SJSA1 (cell line): Measurements from ENCODE around the gene RILPL2. TPM values are rescaled to one million over a fixed set of nuclear protein-coding genes. Genes with fewer than 3 reads are reported as not detected.
"Not testable (repeated sequence)": the region's sequence is repeated elsewhere in the genome, so short reads cannot be mapped to it uniquely, and the experiment has no call there.

Experiments used
- DNase-seq, 2 experiments: peaks; one replicate each; pipeline ENCODE4 v3.0.0-alpha.2; 2015 to 2020; ENCODE audit warnings: low spot score in 2 of 2, low read depth in 1 of 2
- H3K27ac ChIP-seq: fragments of 250-450 bp; sonication (Bioruptor Pico); 2 replicates; pipeline ENCODE4 v1.5.1; 2020; ENCODE audit warnings: mild to moderate bottlenecking, moderate library complexity
- H3K27me3 ChIP-seq: fragments of 250-450 bp; sonication (Bioruptor Pico); replicated peaks from 2 replicates; pipeline ENCODE4 v1.5.1; 2020; ENCODE audit warnings: mild to moderate bottlenecking, moderate library complexity
- H3K36me3 ChIP-seq: fragments of 250-450 bp; sonication (Bioruptor Pico); 2 replicates; pipeline ENCODE4 v1.5.1; 2020; ENCODE audit warnings: mild to moderate bottlenecking
- H3K4me1 ChIP-seq: fragments of 250-450 bp; sonication (Bioruptor Pico); replicated peaks from 2 replicates; pipeline ENCODE4 v1.6.1; 2021; ENCODE audit warnings: mild to moderate bottlenecking
- H3K4me3 ChIP-seq: fragments of 250-450 bp; sonication (Bioruptor Pico); 2 replicates; pipeline ENCODE4 v1.5.1; 2020; ENCODE audit warnings: mild to moderate bottlenecking
- H3K9me3 ChIP-seq: fragments of 250-450 bp; sonication (Bioruptor Pico); replicated peaks from 2 replicates; pipeline ENCODE4 v1.5.1; 2020; ENCODE audit warnings: mild to moderate bottlenecking
- total RNA-seq: library from RNA; depleted of rRNA; stranded (reverse); fragments of >200 nt; shearing (Covaris generic); gene quantifications from 2 replicates; pipeline ENCODE4 v1.2.3, GENCODE V29; 2014; rRNA removed

RILPL2 gene
- total RNA-seq, 1 experiment from 2014 or later: 1.3 TPM

DNA sequence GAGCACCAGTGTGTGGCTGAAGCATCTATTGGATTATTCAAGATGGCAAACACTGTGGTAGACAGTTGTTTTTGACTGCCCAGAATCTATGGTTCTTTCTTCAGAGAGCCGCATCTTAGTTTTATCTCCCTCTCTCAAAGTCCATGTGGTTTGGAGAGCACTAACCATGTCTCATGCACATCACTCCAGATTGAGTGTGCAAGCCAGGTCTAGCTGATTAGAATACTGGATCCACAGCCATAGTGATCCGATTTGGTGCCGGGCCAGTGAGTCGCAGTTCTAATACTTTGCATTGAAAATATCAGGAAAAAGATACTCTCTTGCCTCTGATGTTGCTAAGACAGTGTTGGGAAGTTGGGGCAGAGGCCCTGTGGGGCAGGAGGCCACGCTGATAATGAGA, 67.3 kb downstream of the RILPL2 start:
- Histone ChIP-seq H3K36me3 (peaks cover 4% of the 10 kb centered on the region), H3K4me1 (peaks cover 5% of the 10 kb centered on the region), H3K9me3 (0 out of 2 replicates have a peak, but pooled peaks cover 3% of the 10 kb centered on the region), H3K4me3 (no peak overlapping the region), H3K27ac (no peak overlapping the region), H3K27me3 (no peaks in the 10 kb centered on the region)
- no peak for DNase-seq

DNA sequence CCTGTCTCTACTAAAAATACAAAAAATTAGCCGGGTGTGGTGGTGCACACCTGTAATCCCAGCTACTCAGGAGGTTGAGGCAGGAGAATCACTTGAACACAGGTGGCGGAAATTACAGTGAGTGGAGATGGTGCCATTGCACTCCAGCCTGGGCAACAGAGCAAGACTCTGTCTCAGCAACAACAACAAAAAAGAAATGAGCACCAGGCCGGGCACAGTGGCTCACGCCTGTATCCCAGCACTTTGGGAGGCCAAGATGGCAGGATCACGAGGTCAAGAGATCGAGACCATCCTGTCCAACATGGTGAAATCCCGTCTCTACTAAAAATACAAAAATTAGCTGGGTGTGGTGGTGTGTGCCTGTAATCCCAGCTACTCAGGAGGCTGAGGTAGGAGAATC, 68.1 kb downstream of the RILPL2 start:
- not testable (repeated sequence) for H3K27ac ChIP-seq, DNase-seq, H3K4me1 ChIP-seq, H3K9me3 ChIP-seq, H3K27me3 ChIP-seq, H3K4me3 ChIP-seq, H3K36me3 ChIP-seq

DNA sequence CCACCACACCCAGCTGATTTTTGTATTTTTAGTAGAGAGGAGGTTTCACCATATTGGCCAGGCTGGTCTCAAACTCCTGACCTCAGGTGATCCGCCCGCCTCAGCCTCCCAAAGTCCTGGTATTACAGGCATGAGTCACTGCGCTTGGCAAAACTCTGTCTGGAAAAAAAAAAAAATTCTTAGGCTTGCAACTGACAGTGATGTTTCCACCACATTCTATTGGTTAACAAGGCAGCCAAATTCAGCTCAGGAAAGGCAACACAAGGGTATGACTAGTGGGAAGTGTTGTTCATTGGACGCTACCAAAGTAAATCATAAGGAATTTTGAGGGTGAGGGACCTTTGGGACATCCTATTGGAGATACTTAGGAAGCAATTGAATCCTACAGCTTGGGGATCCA, 69.0 kb downstream of the RILPL2 start:
- peaks cover 7% of the 10 kb centered on the region for H3K36me3 ChIP-seq
- DNase-seq: no peak

More for the DNA sequence above, 69.0 kb downstream of the RILPL2 start:
- Histone ChIP-seq H3K27ac (no peak overlapping the region), H3K27me3 (no peaks in the 10 kb centered on the region), H3K4me3 (no peak overlapping the region), H3K9me3 (0 out of 2 replicates have a peak, but pooled peaks cover 3% of the 10 kb centered on the region), H3K4me1 (peaks cover 10% of the 10 kb centered on the region)

Other genes starting within 250 kb of the RILPL2 start
- gene MPHOSPH9, start 203.5 kb downstream of the RILPL2 start, total RNA-seq: 77.6 and 142 TPM in 2 replicates
- gene MTRFR, start 203.2 kb downstream of the RILPL2 start, total RNA-seq: 10.3 and 14.2 TPM in 2 replicates
- gene CDK2AP1, start 164.8 kb downstream of the RILPL2 start, total RNA-seq: 124 and 162 TPM in 2 replicates
- 17.2 and 19.2 TPM in 2 replicates for gene SBNO1, start 71.8 kb downstream of the RILPL2 start, total RNA-seq
- gene KMT5A, start 52.6 kb downstream of the RILPL2 start, total RNA-seq: 42.9 and 61.5 TPM in 2 replicates
- gene SNRNP35, start 21.5 kb upstream of the RILPL2 start, total RNA-seq: 7.8 and 17.8 TPM in 2 replicates
- gene RILPL1, start 97.0 kb upstream of the RILPL2 start, total RNA-seq: 6.1 and 8.3 TPM in 2 replicates
- 251 and 353 TPM in 2 replicates for gene TMED2, start 147.9 kb upstream of the RILPL2 start, total RNA-seq
- gene DDX55, start 165.4 kb upstream of the RILPL2 start, total RNA-seq: 19.5 and 24.7 TPM in 2 replicates
- gene EIF2B1, start 197.0 kb upstream of the RILPL2 start, total RNA-seq: 71.3 and 153 TPM in 2 replicates
- 41.1 and 43.2 TPM in 2 replicates for gene GTF2H3, start 197.1 kb upstream of the RILPL2 start, total RNA-seq
- gene TCTN2, start 234.4 kb upstream of the RILPL2 start, total RNA-seq: 7.5 and 17.2 TPM in 2 replicates